Measurements from ENCODE around the gene PACRG. TPM values are rescaled to one million over a fixed set of nuclear protein-coding genes. Genes with fewer than 3 reads are reported as not detected.

Gene PACRG
- total RNA-seq, 1 experiment from 2014 or later, result 0.26 TPM

GRCh38 chr6:163324326-163324687 lies 596.5 kb downstream of the PACRG start:
- Histone ChIP-seq H3K4ac (ENCODE audit: low read depth, low read length) (no peak overlapping the region), H2BK12ac (ENCODE audit: insufficient read length, low read depth, low read length) (no peak overlapping the region), H3K27me3 (ENCODE audit: insufficient read depth, low read length) (no peaks in the 10 kb centered on the region), H3K18ac (ENCODE audit: insufficient read length, low read depth, low read length) (no peak overlapping the region), H2BK15ac (ENCODE audit: low read depth, low read length) (no peak overlapping the region), H3K56ac (ENCODE audit: insufficient read length, low read depth, low read length) (no peak overlapping the region), H4K5ac (ENCODE audit: insufficient read length, low read depth, low read length) (no peak overlapping the region), H2BK20ac (ENCODE audit: low read depth, low read length, poor library complexity, severe bottlenecking) (no peak overlapping the region), H3K23me2 (ENCODE audit: insufficient read length, low read depth, low read length, poor library complexity, severe bottlenecking) (no peaks in the 10 kb centered on the region), H4K8ac (replicated peaks; ENCODE audit: insufficient read length, low read depth, low read length) (no peak overlapping the region), H3K4me2 (ENCODE audit: insufficient read depth, insufficient read length, low read length) (no peak overlapping the region), H3T11ph (ENCODE audit: low read length) (no peak overlapping the region), H3K27ac (ENCODE audit: insufficient read length, low read depth, low read length) (no peak overlapping the region), H3K79me2 (ENCODE audit: insufficient read depth, low read length) (no peaks in the 10 kb centered on the region), H3K9me3 (ENCODE audit: control insufficient read depth, low read depth, low read length) (no peaks in the 10 kb centered on the region), H3K23ac (ENCODE audit: insufficient read length, low read depth, low read length) (no peak overlapping the region), H2AFZ (ENCODE audit: low read length) (no peak overlapping the region), H3K9ac (ENCODE audit: extremely low read depth, insufficient read length, low read length) (no peak overlapping the region), H2BK5ac (ENCODE audit: insufficient read length, low read length) (no peak overlapping the region), H4K91ac (ENCODE audit: insufficient read length, low read depth, low read length) (no peak overlapping the region), H3K79me1 (ENCODE audit: insufficient read depth, low read depth, low read length, poor library complexity, severe bottlenecking) (no peaks in the 10 kb centered on the region), H2AK5ac (ENCODE audit: insufficient read length, low read length) (no peak overlapping the region), H3K14ac (ENCODE audit: insufficient read depth, low read length) (no peak overlapping the region), H4K20me1 (ENCODE audit: control insufficient read depth, insufficient read depth, insufficient read length) (no peaks in the 10 kb centered on the region), H3K4me1 (ENCODE audit: insufficient read depth, low read length) (no peaks in the 10 kb centered on the region), H2BK120ac (ENCODE audit: low read depth, low read length, poor library complexity, severe bottlenecking) (no peak overlapping the region)
- no CpG with 5 or more reads among the region's 4 CpGs for WGBS (ENCODE audit: extremely low coverage, insufficient read length, low lambda C conversion rate)
- Mint-ChIP-seq H3K4me1 (peaks cover 8 to 13% of the 10 kb centered on the region in 2 experiments; a peak in 3 of 4 replicates), H3K4me3 (no peak overlapping the region), H3K27ac (no peak overlapping the region; a peak in 1 of 7 replicates), H3K9me3 (peaks cover 0 to 7% of the 10 kb centered on the region in 2 experiments; a peak in 3 of 5 replicates), H3K36me3 (ENCODE audit: insufficient read depth in 1 of 3, low read depth in 3 of 3) (peaks cover 3 to 10% (median 4%) of the 10 kb centered on the region in 3 experiments; a peak in 4 of 7 replicates), H3K27me3 (ENCODE audit: low read depth) (peaks cover 1% of the 10 kb centered on the region)
- no peak for DNase-seq
- TF ChIP-seq, protein P1, sequence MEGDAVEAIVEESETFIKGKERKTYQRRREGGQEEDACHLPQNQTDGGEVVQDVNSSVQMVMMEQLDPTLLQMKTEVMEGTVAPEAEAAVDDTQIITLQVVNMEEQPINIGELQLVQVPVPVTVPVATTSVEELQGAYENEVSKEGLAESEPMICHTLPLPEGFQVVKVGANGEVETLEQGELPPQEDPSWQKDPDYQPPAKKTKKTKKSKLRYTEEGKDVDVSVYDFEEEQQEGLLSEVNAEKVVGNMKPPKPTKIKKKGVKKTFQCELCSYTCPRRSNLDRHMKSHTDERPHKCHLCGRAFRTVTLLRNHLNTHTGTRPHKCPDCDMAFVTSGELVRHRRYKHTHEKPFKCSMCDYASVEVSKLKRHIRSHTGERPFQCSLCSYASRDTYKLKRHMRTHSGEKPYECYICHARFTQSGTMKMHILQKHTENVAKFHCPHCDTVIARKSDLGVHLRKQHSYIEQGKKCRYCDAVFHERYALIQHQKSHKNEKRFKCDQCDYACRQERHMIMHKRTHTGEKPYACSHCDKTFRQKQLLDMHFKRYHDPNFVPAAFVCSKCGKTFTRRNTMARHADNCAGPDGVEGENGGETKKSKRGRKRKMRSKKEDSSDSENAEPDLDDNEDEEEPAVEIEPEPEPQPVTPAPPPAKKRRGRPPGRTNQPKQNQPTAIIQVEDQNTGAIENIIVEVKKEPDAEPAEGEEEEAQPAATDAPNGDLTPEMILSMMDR (conservative IDR thresholded peaks at IDR 0.05), result no peak
